Esophagus squamous epithelium (tissue), 5 donors: ENCODE data around the gene TNKS2. TPM values are rescaled to one million over a fixed set of nuclear protein-coding genes. Genes with fewer than 3 reads are reported as not detected.

Source experiments
- DNase-seq: peaks from one replicate; lab custom pipeline; 2025; lab: John Stamatoyannopoulos, UW
- H3K27ac ChIP-seq, 4 donors: fragments of 200-600 bp; sonication (generic); one replicate each; pipeline ENCODE4 v1.5.1; 2016 to 2019; ENCODE audit warnings: mild to moderate bottlenecking in 1 of 4
- H3K27me3 ChIP-seq, 4 donors: fragments of 200-600 bp; sonication (generic); 1 replicate in 3 of 4; 2 replicates in 1 of 4; pipeline versions ENCODE4 v1.5.1 to v1.6.0; 2017 to 2021; ENCODE audit warnings: antibody characterized with exemption in 1 of 4
- H3K36me3 ChIP-seq, 3 donors: fragments of 200-600 bp; sonication (generic); one replicate each; pipeline ENCODE4 v1.5.1; 2016 to 2019
- H3K4me1 ChIP-seq, 3 donors: fragments of 200-600 bp; sonication (generic); one replicate each; pipeline ENCODE4 v1.5.1; 2017 to 2019
- H3K4me3 ChIP-seq, 4 donors: fragments of 200-600 bp; sonication (generic); 1 replicate in 3 of 4; 2 replicates in 1 of 4; pipeline ENCODE4 v1.5.1; 2016 to 2019; ENCODE audit warnings: mild to moderate bottlenecking in 2 of 4, moderate library complexity in 1 of 4
- H3K9me3 ChIP-seq, 3 donors: fragments of 200-600 bp; sonication (generic); one replicate each; pipeline ENCODE4 v1.5.1; 2016 to 2019
- CTCF ChIP-seq, 6 experiments: fragments of 450-650 bp in 4 of 6; fragments of 200-600 bp in 2 of 6; sonication (generic) in 2 of 6; IDR thresholded peaks; one replicate each; pipeline ENCODE4 v1.5.1; 2016 to 2019; ENCODE audit warnings: antibody characterized with exemption in 6 of 6, mild to moderate bottlenecking in 4 of 6, moderate library complexity in 4 of 6
- POLR2A ChIP-seq, 4 donors: fragments of 450-650 bp; IDR thresholded peaks; one replicate each; pipeline ENCODE4 v1.6.1; 2017; ENCODE audit warnings: antibody characterized with exemption in 4 of 4, mild to moderate bottlenecking in 4 of 4, moderate library complexity in 3 of 4
- WGBS, 2 donors: methylation state at CpG; one replicate each; pipeline ENCODE4 v1.1.5; 2018; 5-methylcytosine and 5-hydroxymethylcytosine counted together
- intact Hi-C: fragments of 100-400 bp; cut with DNase I; formaldehyde crosslinking; loops from one replicate; pipeline ENCODE4 v1.15.0; 2022
- total RNA-seq, 4 donors: library from RNA; depleted of rRNA; stranded (reverse); fragments of >200 nt; gene quantifications; one replicate each; pipeline ENCODE4 v1.1.0, GENCODE V29; 2016
- donor health status: DM: yes; HTN: yes; CAD: no.

The TNKS2 gene
- total RNA-seq, 4 donors from 2014 or later: 33.1 to 43.5 (median 39.2) TPM

DNA sequence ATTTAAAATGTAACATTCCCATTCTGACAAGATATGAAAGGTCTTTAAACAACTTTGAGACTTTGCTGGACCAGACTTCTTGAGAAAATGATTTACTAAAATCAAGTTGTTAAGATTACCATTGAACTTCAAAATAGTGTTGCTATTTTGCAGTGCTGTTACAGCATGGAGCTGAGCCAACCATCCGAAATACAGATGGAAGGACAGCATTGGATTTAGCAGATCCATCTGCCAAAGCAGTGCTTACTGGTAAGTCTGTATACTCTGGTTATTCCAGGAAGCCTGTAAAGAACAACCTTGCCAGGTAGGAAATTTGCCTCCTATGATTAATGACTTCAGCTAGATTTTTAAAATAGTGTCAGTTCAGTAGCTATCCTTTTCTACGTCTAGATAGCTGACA is 18.8 kb downstream of the TNKS2 start:
- no peaks in the 10 kb centered on the region for H3K4me1 ChIP-seq
- H3K36me3 ChIP-seq: peaks cover 17 to 99% (median 31%) of the 10 kb centered on the region in 3 donors
- H3K27me3 ChIP-seq: no peaks in the 10 kb centered on the region
- TF ChIP-seq POLR2A (IDR thresholded peaks at IDR 0.05) (no peak), CTCF (IDR thresholded peaks at IDR 0.05) (no peak)
- no peak for DNase-seq
- intact Hi-C loops: no loop called here
- no peaks in the 10 kb centered on the region for H3K9me3 ChIP-seq
- H3K4me3 ChIP-seq: no peak overlapping the region
- H3K27ac ChIP-seq: no peak overlapping the region
- 71 to 77% methylated on average over 2 of the region's 2 CpGs for WGBS, 2 donors

GRCh38 chr10:91820144-91820543 is 21.9 kb downstream of the TNKS2 start:
- Histone ChIP-seq H3K4me3 (no peak overlapping the region), H3K9me3 (no peaks in the 10 kb centered on the region), H3K27ac (no peak overlapping the region), H3K27me3 (no peaks in the 10 kb centered on the region), H3K4me1 (no peaks in the 10 kb centered on the region), H3K36me3 (peaks cover 8 to 100% (median 34%) of the 10 kb centered on the region in 3 donors)
- no peak for DNase-seq
- TF ChIP-seq CTCF (IDR thresholded peaks at IDR 0.05): no peak
- TF ChIP-seq POLR2A (IDR thresholded peaks at IDR 0.05): no peak
- WGBS, 2 donors: 60 to 76% methylated on average over 3 of the region's 3 CpGs
- intact Hi-C loops: no loop called here

GRCh38 chr10:91824076-91824475 is 25.9 kb downstream of the TNKS2 start:
- TF ChIP-seq CTCF (IDR thresholded peaks at IDR 0.05): no peak
- no peak for TF ChIP-seq POLR2A (IDR thresholded peaks at IDR 0.05)
- DNase-seq: no peak
- H3K4me3 ChIP-seq: no peak overlapping the region
- intact Hi-C loops: no loop called here
- WGBS, 2 donors: 85 to 100% methylated on average over 1 of the region's 1 CpG
- H3K36me3 ChIP-seq: peaks cover 5 to 100% (median 40%) of the 10 kb centered on the region in 3 donors
- H3K27me3 ChIP-seq: no peaks in the 10 kb centered on the region
- no peaks in the 10 kb centered on the region for H3K9me3 ChIP-seq
- H3K4me1 ChIP-seq: no peaks in the 10 kb centered on the region
- H3K27ac ChIP-seq: no peak overlapping the region

GRCh38 chr10:91829268-91829667 is 31.0 kb downstream of the TNKS2 start:
- H3K36me3 ChIP-seq: peaks cover 0 to 100% (median 31%) of the 10 kb centered on the region in 3 donors
- H3K27me3 ChIP-seq: no peaks in the 10 kb centered on the region
- intact Hi-C loops: no loop called here
- no peak overlapping the region for H3K27ac ChIP-seq
- TF ChIP-seq POLR2A (IDR thresholded peaks at IDR 0.05) (no peak), CTCF (IDR thresholded peaks at IDR 0.05) (no peak)
- no peaks in the 10 kb centered on the region for H3K4me1 ChIP-seq
- no peak for DNase-seq
- H3K4me3 ChIP-seq: no peak overlapping the region
- H3K9me3 ChIP-seq: no peaks in the 10 kb centered on the region
- WGBS, 2 donors: 80 to 81% methylated on average over 2 of the region's 2 CpGs

DNA sequence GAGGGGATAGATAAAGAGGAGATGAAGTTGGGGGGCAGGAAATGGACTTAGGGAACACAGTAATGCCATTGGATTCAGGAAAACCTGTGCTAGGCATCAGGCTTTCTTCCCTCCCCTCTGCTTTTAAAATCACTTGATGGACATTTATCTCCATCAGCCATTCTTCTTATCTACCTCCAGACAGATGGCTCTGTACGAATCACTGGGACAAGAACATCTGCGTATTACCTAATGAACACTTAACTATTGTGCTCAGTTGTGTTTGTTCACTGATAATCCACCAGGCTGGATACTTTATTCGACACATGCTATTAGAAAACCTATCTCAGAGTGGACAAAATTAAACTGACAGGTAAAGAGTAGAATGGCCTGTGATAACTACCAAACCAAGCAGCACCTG is 40.0 kb downstream of the TNKS2 start:
- H3K4me3 ChIP-seq: no peak overlapping the region
- intact Hi-C loops: no loop called here
- H3K9me3 ChIP-seq: no peaks in the 10 kb centered on the region
- H3K4me1 ChIP-seq: no peaks in the 10 kb centered on the region
- no peaks in the 10 kb centered on the region for H3K27me3 ChIP-seq
- no peak for TF ChIP-seq POLR2A (IDR thresholded peaks at IDR 0.05)
- TF ChIP-seq CTCF (IDR thresholded peaks at IDR 0.05): no peak
- DNase-seq: no peak
- H3K36me3 ChIP-seq: peaks cover 17 to 99% (median 46%) of the 10 kb centered on the region in 3 donors
- H3K27ac ChIP-seq: no peak overlapping the region
- 76 to 100% methylated on average over 3 of the region's 3 CpGs for WGBS, 2 donors
